Heart left ventricle (tissue), 13 donors: ENCODE measurements around the gene ADGRG1.

Experiments used
- CTCF ChIP-seq, 12 donors: fragments of 200-600 bp; sonication (generic) in 4 of 12; IDR thresholded peaks; one replicate each; pipeline versions ENCODE4 v1.5.0 to v1.8.0; 2018 to 2022; ENCODE audit warnings: antibody characterized with exemption in 12 of 12, mild to moderate bottlenecking in 5 of 12
- POLR2A ChIP-seq, 2 donors: fragments of 450-650 bp; IDR thresholded peaks; one replicate each; pipeline ENCODE4 v1.6.1; 2017; ENCODE audit warnings: antibody characterized with exemption in 2 of 2, mild to moderate bottlenecking in 2 of 2, moderate library complexity in 2 of 2
- donor health status: ischemic (EF 13 %, LVEDD 7.1; RV severe dilation, severe dysfunction).
- donor health status: DM: no; HTN: yes; CAD: no.
- donor health status: DM: no; HTN: no; CAD: no.
- donor health status: ischemic (EF 25% LVEDD 6.9; RV normal size, moderate dysfunction).
- donor health status: ischemic (EF 25% LVEDD 5.7; RV mildly dilated, moderate dysfunction).
- donor health status: ischemic (EF 35%, LVEDD 5.7; RV mildly dilated, moderate dysfunction).
- donor health status: nonischemic (EF 11% LVEDD 7.7; RV severe dilation, severe dysfunction).
- donor health status: DM: yes; HTN: yes; CAD: no.
- donor health status: PGD.
- donor health status: ischemic (EF 29% LVEDD 5.4; RV normal size, mild dysfunction).
- donor health status: nonischemic (EF 23%, LVEDD 6.1; RV moderate dilation, normal function).

- TF ChIP-seq POLR2A (IDR thresholded peaks at IDR 0.05) (no peak), CTCF (IDR thresholded peaks at IDR 0.05) (no peak)
Measured at GRCh38 chr16:57657228-57657627, 28.8 kb downstream of the ADGRG1 start.
